HG03139 (cell line): ENCODE measurements around the gene SMYD3.
"Not testable (repeated sequence)": the region's sequence is repeated elsewhere in the genome, so short reads cannot be mapped to it uniquely, and the experiment has no call there.

ENCODE experiments used
- ATAC-seq: cut with Tn5 transposase; IDR thresholded peaks from one replicate; pipeline ENCODE4 v1.9.1; 2021; ENCODE audit not compliant: unreplicated experiment

Gene SMYD3

DNA sequence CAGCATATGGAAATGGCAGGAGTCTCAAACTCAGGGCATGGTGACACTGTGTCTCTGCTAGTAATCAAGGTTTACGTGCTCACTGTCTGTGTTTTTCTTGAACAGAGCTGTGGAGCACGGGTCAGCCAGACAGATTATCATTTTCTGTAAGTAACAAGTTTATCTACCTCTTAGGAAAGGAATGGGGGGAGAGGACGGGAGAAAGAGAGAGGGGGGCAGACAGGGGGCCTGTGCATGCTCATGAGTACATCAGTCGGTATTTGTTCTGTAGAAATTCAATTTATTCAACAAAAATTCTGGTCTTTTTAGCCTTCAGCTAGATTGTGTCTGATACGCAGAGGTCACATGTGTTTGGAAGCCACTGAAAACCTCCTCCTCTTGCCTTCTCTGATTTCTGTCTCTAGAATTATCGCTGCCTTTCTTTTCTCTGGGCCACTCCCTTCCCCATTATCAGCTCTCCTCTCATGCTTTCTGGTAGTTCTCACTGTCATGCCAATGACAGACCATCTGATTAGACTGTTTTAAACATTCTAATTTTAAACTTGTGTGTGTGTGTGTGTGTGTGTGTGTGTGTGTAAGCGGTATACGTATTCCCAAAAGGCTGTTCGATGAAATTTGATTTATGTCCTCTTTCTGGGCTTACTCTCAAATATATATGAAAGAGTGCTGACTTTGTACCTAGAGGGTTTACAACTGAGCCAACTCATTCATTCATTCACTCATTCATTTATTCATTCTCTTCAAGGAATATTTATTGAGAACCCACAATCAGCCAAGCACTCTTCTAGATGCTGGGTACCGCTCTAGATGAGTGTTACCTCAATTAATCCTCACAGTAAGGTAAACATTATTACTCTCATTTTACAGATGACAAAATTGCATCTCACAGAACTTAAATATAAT, 715.4 kb downstream of the SMYD3 start:
- no peak for ATAC-seq

DNA sequence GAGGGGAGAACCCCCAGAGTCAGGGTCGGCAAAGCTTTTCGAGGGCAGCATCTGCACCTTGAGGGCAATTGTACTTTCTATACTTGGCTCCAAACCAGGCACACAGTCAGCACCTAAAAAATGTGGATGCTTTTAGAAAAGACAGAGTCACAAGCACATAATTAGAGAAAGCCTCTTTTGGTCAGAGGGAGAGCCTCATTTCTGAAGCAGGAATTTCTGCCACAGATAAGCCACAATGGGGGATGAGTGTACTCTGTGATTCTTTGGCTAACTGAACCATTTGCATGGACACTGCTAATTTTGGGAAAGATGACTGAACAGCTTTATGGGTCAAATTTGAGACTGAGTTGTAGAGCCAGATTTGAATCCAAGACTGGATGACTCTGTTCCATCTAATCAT, 716.6 kb downstream of the SMYD3 start:
- ATAC-seq = no peak

DNA sequence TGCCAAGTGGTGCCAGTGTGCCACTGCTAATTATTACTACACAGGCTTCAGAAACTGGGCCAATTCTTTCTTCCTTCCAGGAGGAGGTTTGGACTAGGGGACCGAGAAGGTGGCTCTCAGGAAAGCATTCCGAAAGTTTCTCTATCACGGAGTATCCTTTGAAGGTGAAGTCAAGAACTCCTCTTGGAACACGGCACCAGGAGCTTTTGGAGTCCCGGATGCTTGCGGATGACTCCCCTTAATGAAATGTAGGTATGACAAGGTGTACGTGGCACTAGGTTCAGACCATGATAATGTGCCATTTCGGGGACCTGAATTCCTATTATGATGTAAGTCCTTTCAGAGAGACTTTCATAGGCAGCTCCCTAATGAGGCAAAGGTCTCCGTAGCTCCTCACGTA, 718.2 kb downstream of the SMYD3 start:
- no peak for ATAC-seq

DNA sequence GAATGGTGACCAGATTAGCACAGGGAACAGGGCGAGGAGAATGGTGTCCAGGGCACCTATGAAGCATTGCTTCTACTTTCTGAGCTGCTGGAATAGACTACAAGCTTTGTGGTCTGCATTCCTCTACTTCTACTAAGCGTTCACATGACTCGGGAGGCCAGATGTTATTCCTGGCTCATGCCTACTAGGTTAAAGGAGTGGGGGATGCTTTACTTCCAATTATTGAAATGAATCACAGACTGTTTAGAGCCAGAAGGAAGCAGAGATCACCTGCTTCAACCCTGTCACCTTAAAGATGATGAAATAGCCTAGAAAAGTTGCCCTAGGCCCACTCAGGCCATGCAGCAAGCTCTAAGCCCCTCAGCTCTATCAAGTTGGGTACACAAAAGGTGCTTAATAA, 718.8 kb downstream of the SMYD3 start:
- ATAC-seq = no peak

DNA sequence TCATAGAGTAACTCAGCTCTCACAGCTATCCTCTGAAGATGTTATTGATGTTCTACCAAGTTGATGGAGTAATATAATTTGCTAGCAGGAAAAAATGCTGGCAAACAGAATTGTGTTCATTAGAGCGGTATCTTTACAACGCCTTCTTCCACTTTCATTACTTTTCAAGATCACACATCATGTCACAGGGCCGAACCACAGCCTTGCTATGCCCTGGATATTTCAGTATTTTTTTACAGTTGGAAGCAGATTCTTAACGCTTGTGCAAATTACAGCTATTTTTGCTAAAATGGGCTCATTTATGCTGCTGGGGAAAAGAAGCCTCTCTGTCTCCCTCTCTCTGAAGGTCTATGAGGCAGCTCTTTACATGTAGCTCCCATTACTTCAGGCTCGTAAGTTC, 720.1 kb downstream of the SMYD3 start:
- no peak for ATAC-seq

DNA sequence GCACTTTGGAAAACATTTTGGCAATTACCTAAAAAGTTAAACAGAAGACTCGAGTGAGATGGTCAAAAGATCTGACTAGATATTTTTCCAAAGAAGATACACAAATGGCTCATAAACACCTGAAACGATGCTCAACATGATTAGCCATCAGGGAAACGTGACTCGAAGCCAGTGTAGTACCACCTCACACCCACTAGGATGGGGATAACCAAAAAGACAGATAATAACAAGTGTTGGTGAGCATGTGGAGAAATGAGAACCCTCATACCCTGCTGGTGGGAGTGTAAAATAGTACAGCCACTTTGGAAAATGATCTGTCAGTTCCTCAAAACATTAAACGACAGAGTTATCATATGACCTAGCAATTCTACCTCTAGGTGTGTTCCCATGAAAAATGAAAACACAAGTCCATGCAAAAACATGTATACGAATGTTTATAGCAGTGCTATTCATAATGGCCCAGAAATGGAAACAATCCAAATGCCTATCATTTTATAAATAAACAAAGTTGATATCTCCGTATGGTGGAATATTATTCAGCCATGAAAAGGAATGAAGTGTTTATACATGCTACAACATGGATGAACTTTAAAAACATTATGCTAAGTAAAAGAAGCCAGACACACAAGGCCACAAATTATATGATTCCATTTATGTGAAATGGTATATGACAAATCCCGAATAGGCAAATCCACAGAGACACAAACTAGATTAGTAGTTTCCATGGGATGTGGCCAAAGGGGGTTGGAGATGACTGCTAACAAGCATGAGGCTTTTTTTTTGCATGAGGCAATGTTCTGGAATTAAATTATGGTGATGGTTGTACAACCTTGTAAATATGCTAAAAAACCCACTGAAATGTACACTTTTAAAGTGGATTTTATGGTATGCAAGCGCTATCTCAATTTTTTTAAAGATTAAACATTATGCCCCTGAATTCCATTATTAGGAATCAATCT, 727.0 kb downstream of the SMYD3 start:
- no peak for ATAC-seq

DNA sequence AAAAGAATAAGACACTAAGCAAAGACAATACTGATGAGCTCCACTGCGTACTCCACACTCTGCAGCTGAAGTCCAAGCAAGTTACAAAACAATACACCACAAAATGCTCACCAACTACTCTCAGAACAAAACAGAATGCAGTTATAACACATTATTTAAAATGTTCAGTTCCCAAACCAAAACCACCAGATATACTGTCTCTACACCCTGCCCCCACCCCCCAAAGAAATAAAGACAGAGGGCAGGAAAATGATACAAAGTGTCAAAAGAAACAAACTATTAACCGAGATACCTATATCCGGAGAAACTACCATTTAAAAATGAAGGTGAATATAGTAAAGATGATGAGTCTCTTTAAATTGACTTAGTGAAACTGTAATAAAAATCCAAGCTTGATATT, 729.3 kb downstream of the SMYD3 start:
- ATAC-seq = no peak

DNA sequence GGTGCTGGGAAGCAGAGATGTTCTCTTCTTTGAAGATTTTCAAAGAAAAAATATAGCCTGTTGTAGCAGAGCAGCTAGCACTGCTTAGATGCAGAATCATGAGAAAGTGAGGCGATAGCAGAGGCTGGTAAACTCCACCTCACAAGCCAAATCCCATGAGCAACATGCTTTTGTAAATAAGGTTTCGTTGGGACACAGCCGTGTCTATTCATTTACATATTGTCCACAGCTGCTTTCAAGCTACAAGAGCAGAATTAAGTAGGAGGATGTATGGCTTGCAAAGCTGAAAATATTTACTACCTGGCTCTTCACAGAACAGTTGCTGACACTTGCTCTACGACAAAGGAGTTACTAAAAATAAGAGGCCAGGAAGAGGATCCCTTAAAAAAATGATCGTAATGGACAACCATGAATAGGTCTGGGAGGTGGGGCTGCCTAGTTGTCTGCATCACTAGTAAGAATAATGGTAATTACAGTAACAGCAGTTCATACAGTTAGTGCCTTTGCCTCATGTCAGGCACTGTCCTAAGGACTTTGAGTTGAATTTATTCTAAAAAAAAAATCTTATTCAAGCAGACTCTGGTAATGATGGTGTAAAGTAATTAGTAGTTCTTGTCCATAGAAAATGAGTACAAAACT, 730.3 kb downstream of the SMYD3 start:
- ATAC-seq = no peak

DNA sequence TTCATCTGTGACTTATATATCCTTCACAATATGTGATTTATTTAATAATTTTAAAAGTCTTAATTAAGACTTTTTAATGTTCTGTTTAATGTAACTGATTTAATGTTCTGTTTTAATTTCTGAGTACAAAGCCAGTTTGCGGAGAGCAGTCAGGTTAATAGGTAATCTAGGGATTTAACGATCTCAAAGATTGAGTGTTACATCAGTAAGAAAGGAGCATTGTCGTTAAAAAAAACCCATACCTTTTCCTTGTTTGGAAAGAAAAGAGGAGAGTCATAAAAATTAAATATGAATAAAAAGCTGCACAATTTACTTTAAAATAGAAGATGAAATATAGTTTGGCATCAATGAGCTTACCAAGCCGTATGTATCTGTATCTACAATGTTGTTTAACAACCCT, 730.9 kb downstream of the SMYD3 start:
- no peak for ATAC-seq

DNA sequence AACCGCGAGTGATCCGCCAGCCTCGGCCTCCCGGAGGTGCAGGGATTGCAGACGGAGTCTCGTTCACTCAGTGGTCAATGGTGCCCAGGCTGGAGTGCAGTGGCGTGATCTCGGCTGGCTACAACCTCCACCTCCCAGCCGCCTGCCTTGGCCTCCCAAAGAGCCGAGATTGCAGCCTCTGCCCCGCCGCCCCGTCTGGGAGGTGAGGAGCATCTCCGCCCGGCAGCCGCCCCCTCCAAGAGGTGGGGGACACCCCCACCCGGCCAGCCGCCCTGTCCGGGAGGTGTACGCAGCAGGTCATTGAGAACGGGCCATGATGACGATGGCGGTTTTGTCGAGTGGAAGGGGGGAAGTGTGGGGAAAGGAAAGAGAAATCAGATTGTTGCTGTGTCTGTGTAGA, 732.1 kb downstream of the SMYD3 start:
- ATAC-seq = not testable (repeated sequence)

DNA sequence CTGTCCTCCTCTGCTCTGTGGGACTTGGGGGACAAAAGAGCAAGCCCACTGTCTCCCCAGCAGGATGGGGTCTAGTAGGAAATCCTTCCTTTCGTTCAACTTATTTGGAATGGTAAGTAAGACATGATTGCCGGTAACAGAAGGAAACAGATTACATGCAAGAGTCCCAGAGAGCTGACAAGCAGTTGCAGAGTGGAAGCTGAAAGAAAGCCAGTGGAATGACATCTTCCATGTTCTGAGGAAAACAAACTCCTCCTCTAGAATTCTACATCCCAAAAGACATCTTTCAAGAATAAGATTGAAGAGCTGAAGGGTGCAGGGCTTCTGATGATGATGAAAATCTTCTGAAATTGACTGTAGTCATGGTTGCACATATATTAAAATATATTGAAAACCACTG, 732.9 kb downstream of the SMYD3 start:
- ATAC-seq = no peak

DNA sequence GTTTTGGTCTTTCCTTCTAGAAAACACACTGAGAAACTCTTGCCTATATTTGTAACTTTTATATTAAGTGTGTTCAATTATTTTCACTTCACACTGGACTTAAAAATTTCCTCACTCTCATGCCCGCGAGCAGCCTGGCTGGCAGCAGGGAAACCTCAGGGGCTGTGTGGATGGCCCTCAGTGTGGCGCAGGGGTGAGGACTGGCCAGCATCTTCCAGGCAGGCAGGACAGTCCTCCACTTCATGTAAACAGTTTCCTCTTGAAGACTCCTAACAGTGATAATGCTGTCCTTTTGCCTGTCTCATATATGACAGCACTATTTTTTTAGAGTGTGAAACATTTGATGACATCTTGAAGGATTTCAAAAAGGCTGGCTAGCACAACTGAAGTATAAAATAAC, 733.7 kb downstream of the SMYD3 start:
- no peak for ATAC-seq

DNA sequence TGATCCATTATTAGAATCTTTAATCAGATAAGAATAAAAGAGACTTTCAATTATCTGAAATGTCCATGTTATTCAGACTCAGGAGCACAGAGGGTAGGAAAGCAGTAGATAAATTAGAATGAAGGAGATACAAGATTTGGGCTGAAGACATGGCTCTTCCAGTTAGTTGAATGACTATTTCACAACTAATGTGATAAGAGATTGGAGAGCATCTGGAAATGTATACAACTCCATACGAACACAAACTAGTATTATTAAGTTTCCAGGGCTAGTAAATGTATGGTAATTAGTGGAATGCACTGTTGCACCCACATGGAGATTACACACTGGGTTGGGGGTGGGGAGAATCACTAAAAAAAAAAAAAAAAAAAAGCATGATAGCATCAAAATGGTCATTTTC, 734.3 kb downstream of the SMYD3 start:
- ATAC-seq = no peak

DNA sequence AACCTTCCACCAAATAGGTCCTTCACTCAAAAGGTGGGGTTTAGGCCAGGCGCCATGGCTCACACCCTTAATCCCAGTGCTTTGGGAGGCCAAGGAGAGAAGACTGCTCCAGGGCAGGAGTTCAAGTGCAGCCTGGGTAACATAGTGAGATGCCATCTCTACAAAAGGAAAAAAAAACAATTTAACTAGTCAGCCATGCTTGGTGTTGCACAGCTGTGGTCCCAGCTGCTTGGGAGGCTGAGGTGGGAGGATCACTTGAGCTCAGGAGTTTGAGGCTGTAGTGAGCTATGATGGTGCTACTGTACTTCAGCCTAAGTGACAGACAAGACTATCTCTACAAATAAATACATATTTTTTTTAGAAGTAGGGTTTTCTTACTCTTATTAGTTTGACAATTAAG, 734.8 kb downstream of the SMYD3 start:
- ATAC-seq = no peak

DNA sequence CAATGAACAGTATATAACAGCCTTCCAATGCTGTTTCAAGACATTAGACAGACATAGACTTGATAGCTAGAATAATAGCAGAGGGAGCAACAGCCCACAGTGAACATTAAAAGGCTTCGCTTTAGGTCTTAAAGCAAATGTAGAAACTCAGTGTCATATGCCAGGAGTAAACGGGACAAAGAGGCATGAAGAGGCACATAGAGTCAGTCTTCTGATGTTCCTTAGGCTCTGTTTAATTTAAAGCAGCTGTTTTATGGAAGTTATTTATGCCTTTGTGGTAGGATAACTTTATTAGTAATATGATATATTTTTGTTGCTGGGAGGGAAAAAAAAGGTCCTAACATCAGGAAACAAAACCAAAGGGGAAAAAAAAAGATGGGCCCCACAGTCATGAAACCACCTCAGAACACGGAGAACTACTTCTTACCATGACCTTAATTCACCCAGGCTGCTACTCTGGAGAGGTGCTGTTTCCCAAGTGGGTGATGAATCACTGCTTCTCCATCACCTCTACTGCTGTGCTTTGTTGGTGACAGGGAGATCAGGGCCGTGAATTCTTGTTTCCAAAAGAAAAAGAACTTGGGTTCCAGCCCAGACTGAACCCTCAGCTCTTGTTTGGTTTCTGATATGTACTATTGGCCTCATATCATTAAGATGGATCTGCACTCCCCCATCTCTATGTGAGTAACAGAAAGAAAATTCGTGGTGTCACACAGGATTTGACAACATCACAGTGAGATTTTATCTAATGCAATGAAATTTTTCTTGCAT, 735.4 kb downstream of the SMYD3 start:
- ATAC-seq = no peak

DNA sequence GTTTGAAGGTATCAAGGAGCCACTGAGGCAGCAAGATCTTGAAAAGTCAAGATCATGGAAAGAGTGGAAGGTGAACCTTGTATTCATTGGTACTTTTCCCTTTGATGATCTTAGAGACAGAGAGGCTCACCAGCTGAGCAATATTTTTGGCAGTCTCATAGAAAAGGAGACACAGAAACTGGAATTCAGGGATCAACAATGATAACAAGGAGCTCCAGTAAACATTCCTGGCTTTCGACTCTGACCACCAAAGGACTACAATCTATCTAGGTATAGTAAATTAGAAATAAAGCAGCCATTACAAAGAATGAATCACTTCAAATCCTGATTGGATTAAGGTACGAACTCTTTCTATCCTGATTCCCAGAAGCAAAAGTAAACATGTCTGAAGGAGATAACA, 736.9 kb downstream of the SMYD3 start:
- ATAC-seq = no peak

DNA sequence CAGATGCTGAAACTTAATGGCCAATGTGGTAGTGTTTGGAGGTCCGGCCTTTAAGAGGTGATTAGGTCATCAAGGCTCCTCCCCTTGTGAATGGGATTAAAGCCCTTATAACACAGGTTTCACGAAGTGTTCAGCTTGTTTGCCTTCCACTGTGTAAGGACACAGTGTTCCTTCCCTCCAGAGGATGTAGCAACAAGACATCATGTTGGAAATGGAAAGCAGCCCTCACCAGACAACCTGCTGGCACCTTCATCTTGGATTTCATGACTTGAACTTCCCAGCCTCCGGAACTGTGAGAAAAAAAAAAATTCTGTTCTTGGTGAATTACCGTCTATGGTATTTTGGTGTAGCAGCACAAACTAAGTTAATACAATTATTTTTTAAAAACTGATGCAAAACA, 738.5 kb downstream of the SMYD3 start:
- no peak for ATAC-seq

DNA sequence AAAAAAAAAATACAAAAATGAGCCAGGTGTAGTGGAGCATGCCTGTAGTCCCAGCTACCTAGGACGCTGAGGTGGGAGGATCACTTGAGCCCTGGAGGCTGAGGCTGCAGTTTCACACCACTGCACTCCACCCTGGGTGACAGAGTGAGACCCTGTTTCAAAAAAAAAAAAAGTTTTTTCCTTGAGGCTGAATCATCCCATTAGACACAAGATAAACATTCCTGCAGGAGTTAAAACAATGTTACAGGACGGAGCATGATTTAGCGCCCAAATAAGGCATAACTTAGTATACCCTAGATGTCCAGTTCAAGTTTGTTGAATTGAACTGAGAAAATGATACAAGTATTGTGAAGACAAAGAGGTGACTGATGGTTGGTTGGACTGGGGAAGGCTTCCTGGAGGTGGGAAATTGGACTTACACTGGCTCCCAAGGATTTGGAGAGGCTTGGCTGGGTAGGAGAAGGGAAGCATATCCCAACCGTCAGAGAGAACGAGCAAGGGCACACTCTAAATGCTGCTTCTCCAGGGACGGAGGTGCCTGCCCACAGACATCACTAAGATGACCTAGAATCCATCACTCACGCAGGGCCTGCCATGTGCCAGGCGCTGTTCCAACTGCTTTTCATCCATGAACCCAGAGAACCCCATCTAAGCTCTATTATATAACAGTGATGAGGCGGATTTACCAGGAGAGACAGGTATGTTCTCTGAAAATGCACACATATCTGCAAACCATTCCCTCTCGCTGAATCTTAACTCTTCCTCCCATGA, 741.7 kb downstream of the SMYD3 start:
- ATAC-seq = no peak

DNA sequence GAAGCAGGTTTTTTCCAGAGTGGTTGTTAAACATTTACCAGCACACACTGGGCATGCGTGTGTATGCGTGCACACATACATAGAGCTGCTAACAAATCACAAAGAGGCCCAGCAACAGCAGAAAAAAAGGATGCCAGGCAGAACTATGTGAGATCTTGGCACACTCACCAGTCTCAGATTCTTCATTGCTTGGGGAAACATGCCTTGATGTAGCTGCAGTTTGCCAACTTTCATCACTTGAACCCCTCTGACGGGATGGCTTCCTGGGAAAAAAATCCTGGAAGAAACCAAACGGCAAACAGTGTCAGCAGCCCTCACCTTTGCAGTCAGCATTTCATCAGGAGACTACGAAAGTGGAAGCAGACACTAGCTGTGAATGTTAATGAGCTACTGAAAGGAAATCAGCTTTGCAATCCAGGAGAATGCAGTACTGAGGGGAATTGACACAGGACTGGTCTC, 743.2 kb downstream of the SMYD3 start:
- ATAC-seq = no peak

DNA sequence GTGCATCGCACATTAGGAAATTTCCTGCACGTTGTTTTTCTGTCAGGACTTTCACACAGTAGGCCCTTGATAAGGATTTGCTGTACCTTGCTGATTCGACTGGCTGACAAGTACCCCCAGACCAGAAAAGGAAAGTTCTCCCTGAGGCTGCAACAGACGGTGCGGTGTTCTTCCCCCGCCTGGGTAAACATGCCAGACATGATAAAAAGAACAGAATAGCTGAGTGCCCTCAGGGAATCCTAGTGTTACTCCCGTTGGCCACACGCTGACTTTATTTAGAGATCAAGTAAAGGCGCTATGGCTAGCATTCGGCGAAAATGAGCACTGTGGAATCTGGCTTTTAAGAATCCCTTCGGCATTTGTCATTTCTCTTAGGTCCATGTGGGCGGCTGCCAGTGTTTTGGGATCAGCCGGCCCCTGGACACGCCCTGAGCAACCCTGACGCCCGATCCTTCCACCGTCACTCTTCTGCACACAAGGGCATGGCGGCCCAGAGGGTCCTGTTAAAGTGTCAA, 744.6 kb downstream of the SMYD3 start:
- ATAC-seq = no peak
